HG03469 (cell line): Measurements from ENCODE around the gene KDM2A.
A peak's percentile ranks its signal among the peaks of the same experiment; 100 is the strongest.
"Not testable (repeated sequence)": the region's sequence is repeated elsewhere in the genome, so short reads cannot be mapped to it uniquely, and the experiment has no call there.

ENCODE experiments used
- ATAC-seq: cut with Tn5 transposase; IDR thresholded peaks from one replicate; pipeline ENCODE4 v1.9.1; 2021; ENCODE audit warnings: mild to moderate bottlenecking, moderate library complexity, moderate number of reproducible peaks; ENCODE audit not compliant: unreplicated experiment

The KDM2A gene

GRCh38 chr11:67233584-67234190 is 114.6 kb downstream of the KDM2A start:
- ATAC-seq = no peak

GRCh38 chr11:67234571-67234970 is 115.5 kb downstream of the KDM2A start:
- not testable (repeated sequence) for ATAC-seq

- no peak for ATAC-seq
Measured at GRCh38 chr11:67237574-67237973, 118.5 kb downstream of the KDM2A start.

GRCh38 chr11:67238894-67239782 is 120.1 kb downstream of the KDM2A start:
- ATAC-seq = no peak

GRCh38 chr11:67239783-67240575 is 120.9 kb downstream of the KDM2A start:
- ATAC-seq = peak; percentile 45

GRCh38 chr11:67240576-67241389 is 121.7 kb downstream of the KDM2A start:
- ATAC-seq = no peak

GRCh38 chr11:67242548-67242947 is 123.5 kb downstream of the KDM2A start:
- ATAC-seq = no peak

- no peak for ATAC-seq
Measured at GRCh38 chr11:67243051-67243450, 124.0 kb downstream of the KDM2A start.

- no peak for ATAC-seq
Measured at GRCh38 chr11:67245046-67245445, 126.0 kb downstream of the KDM2A start.

GRCh38 chr11:67247946-67248550 is 129.0 kb downstream of the KDM2A start:
- ATAC-seq = no peak

- ATAC-seq = no peak
Measured at GRCh38 chr11:67248653-67249052, 129.6 kb downstream of the KDM2A start.

- no peak for ATAC-seq
Measured at GRCh38 chr11:67250059-67251043, 131.3 kb downstream of the KDM2A start.

- no peak for ATAC-seq
Measured at GRCh38 chr11:67251841-67252240, 132.8 kb downstream of the KDM2A start.

GRCh38 chr11:67252831-67253239 is 133.8 kb downstream of the KDM2A start:
- ATAC-seq = no peak

GRCh38 chr11:67253872-67254624 is 135.0 kb downstream of the KDM2A start:
- no peak for ATAC-seq

GRCh38 chr11:67254798-67255197 is 135.7 kb downstream of the KDM2A start:
- no peak for ATAC-seq

GRCh38 chr11:67255353-67255752 is 136.3 kb downstream of the KDM2A start:
- no peak for ATAC-seq

GRCh38 chr11:67255864-67256263 is 136.8 kb downstream of the KDM2A start:
- no peak for ATAC-seq
